GM12891 (cell line): ENCODE measurements around the gene ARL8B.

Experiments
- POLR2A ChIP-seq: IDR thresholded peaks from 2 replicates; pipeline ENCODE4 v1.6.1; 2011; ENCODE audit warnings: low read depth, low read length, control low read depth
- POLR2AphosphoS5 ChIP-seq: IDR thresholded peaks from 2 replicates; pipeline ENCODE4 v1.6.1; 2011; ENCODE audit warnings: low read depth, low read length, control low read depth
- POU2F2 ChIP-seq: IDR thresholded peaks from 2 replicates; pipeline ENCODE4 v1.6.1; 2011; ENCODE audit warnings: low read depth, mild to moderate bottlenecking, control low read depth, low read length, moderate library complexity
- SPI1 ChIP-seq: IDR thresholded peaks from 2 replicates; pipeline ENCODE4 v1.6.1; 2011; ENCODE audit warnings: low read depth, low read length, control low read depth
- TAF1 ChIP-seq: IDR thresholded peaks from 2 replicates; pipeline ENCODE4 v1.6.1; 2011; ENCODE audit warnings: low read depth, low read length, control low read depth

DNA sequence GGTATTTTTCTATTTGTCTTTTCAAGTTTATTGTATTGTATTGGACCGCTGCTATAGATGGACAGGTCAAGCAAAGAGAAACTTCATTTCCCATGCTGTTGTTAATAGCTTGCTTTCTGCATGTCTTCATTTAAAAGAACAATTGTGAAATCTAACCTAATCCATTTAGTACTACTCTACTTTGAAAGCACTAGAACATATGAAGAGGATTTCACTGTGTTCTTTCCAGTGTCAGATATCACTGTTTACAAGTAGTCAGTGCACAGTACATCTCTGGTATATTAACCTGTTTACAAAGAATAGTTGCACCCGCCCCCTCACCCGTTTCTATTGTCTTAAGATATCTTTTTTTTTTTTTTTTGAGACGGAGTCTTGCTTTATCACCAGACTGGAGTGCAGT is 43.6 kb downstream of the ARL8B start:
- TF ChIP-seq POLR2A: no peak
- no peak for TF ChIP-seq POU2F2
- no peak for TF ChIP-seq TAF1
- TF ChIP-seq POLR2AphosphoS5: no peak
- TF ChIP-seq SPI1: no peak
